Body of pancreas (tissue), 4 donors: ENCODE measurements around the gene CIRBP. TPM values are rescaled to one million over a fixed set of nuclear protein-coding genes. Genes with fewer than 3 reads are reported as not detected.

Source experiments
- ATAC-seq: fragments of 150-250 bp; one replicate; pipeline ENCODE4 v1.9.1; 2016
- DNase-seq, 4 donors: peaks; one replicate each; pipeline ENCODE4 v3.0.0-alpha.2; 2019
- H3K27ac ChIP-seq, 4 donors: fragments of 200-600 bp; sonication (generic); 1 replicate in 3 of 4; 2 replicates in 1 of 4; pipeline versions ENCODE4 v1.5.1 to v1.6.1; 2016 to 2019; ENCODE audit warnings: mild to moderate bottlenecking in 1 of 4, mixed read lengths in 1 of 4, moderate library complexity in 1 of 4
- H3K27me3 ChIP-seq, 2 donors: fragments of 200-600 bp; sonication (generic); one replicate each; pipeline ENCODE4 v1.6.0; 2016; ENCODE audit warnings: mild to moderate bottlenecking in 1 of 2
- H3K36me3 ChIP-seq, 2 donors: fragments of 200-600 bp; sonication (generic); replicated peaks in 1 of 2; 2 replicates each; pipeline ENCODE4 v1.5.1; 2016; ENCODE audit warnings: low read depth in 2 of 2; ENCODE audit not compliant: insufficient read depth in 1 of 2
- H3K4me1 ChIP-seq: fragments of 200-600 bp; sonication (generic); one replicate; pipeline ENCODE4 v1.6.0; 2016
- H3K4me3 ChIP-seq, 2 donors: fragments of 200-600 bp; sonication (generic); 1 replicate in 1 of 2; 2 replicates in 1 of 2; pipeline ENCODE4 v1.5.1; 2016 to 2019
- H3K9me3 ChIP-seq, 3 donors: fragments of 200-600 bp; sonication (generic); 1 replicate in 2 of 3; 2 replicates in 1 of 3; pipeline ENCODE4 v1.5.1; 2016
- CTCF ChIP-seq, 7 experiments: fragments of 450-650 bp in 4 of 7; fragments of 200-600 bp in 3 of 7; sonication (generic) in 3 of 7; IDR thresholded peaks; one replicate each; pipeline ENCODE4 v1.5.1; 2016 to 2019; ENCODE audit warnings: antibody characterized with exemption in 7 of 7
- POLR2A ChIP-seq, 3 donors: fragments of 450-650 bp; IDR thresholded peaks; one replicate each; pipeline ENCODE4 v1.6.1; 2016; ENCODE audit warnings: antibody characterized with exemption in 3 of 3, mild to moderate bottlenecking in 2 of 3
- WGBS, 2 donors: methylation state at CpG; one replicate each; pipeline ENCODE4 v1.1.5; 2017; 5-methylcytosine and 5-hydroxymethylcytosine counted together
- intact Hi-C: fragments of 100-400 bp; cut with DNase I; formaldehyde crosslinking; loops from one replicate; pipeline ENCODE4 v1.15.1; 2023
- total RNA-seq, 2 donors: library from RNA; depleted of rRNA; stranded (reverse); fragments of >200 nt; gene quantifications; one replicate each; pipeline ENCODE4 v1.1.0, GENCODE V29; 2016

Gene CIRBP
- total RNA-seq, 2 donors from 2014 or later = 582 to 630 TPM

- intact Hi-C loops = no loop called here
- TF ChIP-seq CTCF (IDR thresholded peaks at IDR 0.05) = no peak
- no peak for TF ChIP-seq POLR2A (IDR thresholded peaks at IDR 0.05)
- no peak for DNase-seq
- Histone ChIP-seq H3K27ac (peak overlapping the region; percentile 97 to 100 (median 100)), H3K9me3 (no peaks in the 10 kb centered on the region), H3K36me3 (peaks cover 28 to 30% of the 10 kb centered on the region in 2 donors), H3K4me1 (peaks cover 72% of the 10 kb centered on the region), H3K27me3 (no peaks in the 10 kb centered on the region), H3K4me3 (no peak overlapping the region)
- ATAC-seq = no peak
- 45 to 65% methylated on average over 16 to 22 of the region's 23 CpGs for WGBS, 2 donors
Observed at GRCh38 chr19:1253514-1254080, 15.5 kb upstream of the CIRBP start.

- no peak for ATAC-seq
- peak overlapping the region; percentile 97 to 100 (median 100) for H3K27ac ChIP-seq
- peak in 2 of 4 donors; percentile 41 to 47 for DNase-seq
- intact Hi-C loops = no loop called here
- no peak for TF ChIP-seq CTCF (IDR thresholded peaks at IDR 0.05)
- no peak for TF ChIP-seq POLR2A (IDR thresholded peaks at IDR 0.05)
- H3K27me3 ChIP-seq = no peaks in the 10 kb centered on the region
- no peaks in the 10 kb centered on the region for H3K9me3 ChIP-seq
- H3K4me3 ChIP-seq = no peak overlapping the region
- peaks cover 77% of the 10 kb centered on the region for H3K4me1 ChIP-seq
- peaks cover 28 to 30% of the 10 kb centered on the region in 2 donors for H3K36me3 ChIP-seq
- 80 to 86% methylated on average over 9 to 34 of the region's 37 CpGs for WGBS, 2 donors
Observed at GRCh38 chr19:1254081-1254527, 15.0 kb upstream of the CIRBP start.

GRCh38 chr19:1254530-1255185 lies 14.5 kb upstream of the CIRBP start:
- no peak for DNase-seq
- no peaks in the 10 kb centered on the region for H3K27me3 ChIP-seq
- H3K36me3 ChIP-seq = peaks cover 28 to 30% of the 10 kb centered on the region in 2 donors
- 73 to 83% methylated on average over 5 to 20 of the region's 20 CpGs for WGBS, 2 donors
- no peak overlapping the region for H3K4me3 ChIP-seq
- H3K27ac ChIP-seq = peak overlapping the region; percentile 97 to 100 (median 100)
- TF ChIP-seq CTCF (IDR thresholded peaks at IDR 0.05) (no peak), POLR2A (IDR thresholded peaks at IDR 0.05) (peak in 1 of 3 donors; percentile 7)
- intact Hi-C loops = no loop called here
- peaks cover 83% of the 10 kb centered on the region for H3K4me1 ChIP-seq
- no peaks in the 10 kb centered on the region for H3K9me3 ChIP-seq
- ATAC-seq = no peak

- Histone ChIP-seq H3K9me3 (no peaks in the 10 kb centered on the region), H3K36me3 (peaks cover 28 to 30% of the 10 kb centered on the region in 2 donors), H3K4me1 (peaks cover 91% of the 10 kb centered on the region), H3K4me3 (no peak overlapping the region), H3K27me3 (no peaks in the 10 kb centered on the region), H3K27ac (peak overlapping the region; percentile 97 to 100 (median 100))
- TF ChIP-seq POLR2A (IDR thresholded peaks at IDR 0.05) (peak in 1 of 3 donors; percentile 5), CTCF (IDR thresholded peaks at IDR 0.05) (no peak)
- intact Hi-C loops = no loop called here
- no peak for ATAC-seq
- DNase-seq = peak in 1 of 4 donors; percentile 12
- 82 to 85% methylated on average over 22 to 49 of the region's 52 CpGs for WGBS, 2 donors
Observed at GRCh38 chr19:1255186-1256161, 13.7 kb upstream of the CIRBP start.
